Liver (tissue), 3 donors: ENCODE measurements around the gene DIS3L2.
"Not testable (repeated sequence)": the region's sequence is repeated elsewhere in the genome, so short reads cannot be mapped to it uniquely, and the experiment has no call there.

Experiments
- CTCF ChIP-seq: fragments of 150-350 bp; IDR thresholded peaks from 2 replicates; pipeline ENCODE4 v1.5.1; 2017; ENCODE audit warnings: improper control_type of control experiment, low read depth, low read length; ENCODE audit not compliant: missing input control
- GABPA ChIP-seq, 2 donors: IDR thresholded peaks in 1 of 2; conservative IDR thresholded peaks in 1 of 2; 2 replicates each; pipeline ENCODE4 v1.6.1; 2016; ENCODE audit warnings: antibody characterized with exemption in 2 of 2, mild to moderate bottlenecking in 1 of 2, moderate library complexity in 1 of 2
- YY1 ChIP-seq: IDR thresholded peaks from 2 replicates; pipeline ENCODE4 v1.6.1; 2016; ENCODE audit warnings: antibody characterized with exemption, mild to moderate bottlenecking
- TF ChIP-seq, protein P1 (sequence below): IDR thresholded peaks from 2 replicates; pipeline ENCODE4 v1.6.1; 2016; ENCODE audit warnings: antibody characterized with exemption
- donor health status: healthy.
- donor health status: healthy.

DNA sequence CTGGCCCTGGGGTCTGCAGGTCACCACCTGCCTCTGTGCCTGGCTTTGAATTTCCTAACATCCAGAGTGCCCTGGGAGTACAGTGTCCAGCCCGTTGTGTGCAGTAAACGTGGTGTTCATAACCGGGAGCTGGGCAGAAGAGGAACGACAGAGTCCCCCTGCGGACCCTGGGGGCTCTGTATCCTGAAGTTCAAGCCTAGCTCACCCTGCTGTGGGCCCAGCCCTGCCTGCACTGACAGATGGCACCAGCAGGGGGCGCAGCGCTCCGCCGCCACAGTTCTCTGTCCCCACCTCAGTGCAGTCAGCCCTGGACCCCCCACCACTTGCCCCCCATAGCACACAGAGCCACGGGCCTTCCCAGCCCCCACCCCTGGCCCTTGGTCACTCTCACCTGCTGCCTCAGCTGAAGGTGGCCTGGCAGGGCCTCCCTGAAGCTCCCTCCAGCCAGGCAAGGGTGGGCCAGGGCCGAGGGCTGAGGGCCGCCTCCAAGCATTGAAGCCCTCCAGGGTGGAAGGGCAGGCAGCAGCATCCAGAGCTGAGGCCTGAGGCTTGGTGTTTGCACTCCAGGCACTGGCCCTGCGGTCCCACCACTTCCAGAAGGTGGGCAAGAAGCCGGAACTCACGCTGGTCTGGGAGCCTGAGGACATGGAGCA is 373.8 kb downstream of the DIS3L2 start:
- TF ChIP-seq, protein P1, sequence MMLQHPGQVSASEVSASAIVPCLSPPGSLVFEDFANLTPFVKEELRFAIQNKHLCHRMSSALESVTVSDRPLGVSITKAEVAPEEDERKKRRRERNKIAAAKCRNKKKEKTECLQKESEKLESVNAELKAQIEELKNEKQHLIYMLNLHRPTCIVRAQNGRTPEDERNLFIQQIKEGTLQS = not testable (repeated sequence)
- not testable (repeated sequence) for TF ChIP-seq YY1; GABPA (IDR thresholded peaks at IDR 0.05 in 1 of 2, conservative IDR thresholded peaks at IDR 0.05 in 1 of 2)
- peak; percentile 34 for TF ChIP-seq CTCF
